ENCODE results near the gene NAIF1.

NAIF1 gene

GRCh38 chr9:128087262-128087661 is 20.1 kb upstream of the NAIF1 start:
- no peak for TF ChIP-seq CTCF (IDR thresholded peaks at IDR 0.05)

- no peak for TF ChIP-seq CTCF (IDR thresholded peaks at IDR 0.05)
Observed at GRCh38 chr9:128085943-128086342, 18.8 kb upstream of the NAIF1 start.

GRCh38 chr9:128084746-128085145 is 17.6 kb upstream of the NAIF1 start:
- no peak for TF ChIP-seq CTCF (IDR thresholded peaks at IDR 0.05)

- no peak for TF ChIP-seq CTCF (IDR thresholded peaks at IDR 0.05)
Observed at GRCh38 chr9:128082151-128082550, 15.0 kb upstream of the NAIF1 start.

GRCh38 chr9:128081056-128081455 is 13.9 kb upstream of the NAIF1 start:
- TF ChIP-seq CTCF (IDR thresholded peaks at IDR 0.05): no peak

GRCh38 chr9:128080206-128080605 is 13.1 kb upstream of the NAIF1 start:
- TF ChIP-seq CTCF (IDR thresholded peaks at IDR 0.05): no peak

- TF ChIP-seq CTCF (IDR thresholded peaks at IDR 0.05): no peak
Observed at GRCh38 chr9:128078504-128079434, 11.6 kb upstream of the NAIF1 start.

Measured in LNCAP (cell line).